ENCODE measurements around the gene GMDS. TPM values are rescaled to one million over a fixed set of nuclear protein-coding genes. Genes with fewer than 3 reads are reported as not detected.

The GMDS gene
- total RNA-seq, 2 donors from 2014 or later = 25.4 to 29.5 TPM

DNA sequence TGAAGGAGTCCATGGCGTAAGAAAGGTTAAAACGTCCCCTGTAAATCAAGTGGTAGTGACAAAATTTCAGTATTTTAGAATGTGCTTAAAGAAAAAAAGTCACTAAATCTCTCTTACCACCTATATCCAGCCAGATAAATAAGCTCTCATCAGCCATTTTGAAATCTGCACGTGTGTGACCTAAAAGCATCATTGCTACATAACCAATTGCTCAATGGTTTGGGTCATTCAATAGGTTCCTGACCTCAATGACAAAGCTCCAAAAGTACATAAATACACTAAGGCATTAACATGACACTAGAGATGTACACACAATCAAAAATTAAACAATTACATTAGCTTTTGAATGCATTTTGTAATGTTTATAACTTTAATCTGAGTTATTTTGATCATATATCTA lies 272.4 kb downstream of the GMDS start:
- peaks cover 9% of the 10 kb centered on the region for H3K4me1 Mint-ChIP-seq
- H3K9me3 Mint-ChIP-seq = no peaks in the 10 kb centered on the region
- TF ChIP-seq, protein P1, sequence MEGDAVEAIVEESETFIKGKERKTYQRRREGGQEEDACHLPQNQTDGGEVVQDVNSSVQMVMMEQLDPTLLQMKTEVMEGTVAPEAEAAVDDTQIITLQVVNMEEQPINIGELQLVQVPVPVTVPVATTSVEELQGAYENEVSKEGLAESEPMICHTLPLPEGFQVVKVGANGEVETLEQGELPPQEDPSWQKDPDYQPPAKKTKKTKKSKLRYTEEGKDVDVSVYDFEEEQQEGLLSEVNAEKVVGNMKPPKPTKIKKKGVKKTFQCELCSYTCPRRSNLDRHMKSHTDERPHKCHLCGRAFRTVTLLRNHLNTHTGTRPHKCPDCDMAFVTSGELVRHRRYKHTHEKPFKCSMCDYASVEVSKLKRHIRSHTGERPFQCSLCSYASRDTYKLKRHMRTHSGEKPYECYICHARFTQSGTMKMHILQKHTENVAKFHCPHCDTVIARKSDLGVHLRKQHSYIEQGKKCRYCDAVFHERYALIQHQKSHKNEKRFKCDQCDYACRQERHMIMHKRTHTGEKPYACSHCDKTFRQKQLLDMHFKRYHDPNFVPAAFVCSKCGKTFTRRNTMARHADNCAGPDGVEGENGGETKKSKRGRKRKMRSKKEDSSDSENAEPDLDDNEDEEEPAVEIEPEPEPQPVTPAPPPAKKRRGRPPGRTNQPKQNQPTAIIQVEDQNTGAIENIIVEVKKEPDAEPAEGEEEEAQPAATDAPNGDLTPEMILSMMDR (conservative IDR thresholded peaks at IDR 0.05) = no peak

DNA sequence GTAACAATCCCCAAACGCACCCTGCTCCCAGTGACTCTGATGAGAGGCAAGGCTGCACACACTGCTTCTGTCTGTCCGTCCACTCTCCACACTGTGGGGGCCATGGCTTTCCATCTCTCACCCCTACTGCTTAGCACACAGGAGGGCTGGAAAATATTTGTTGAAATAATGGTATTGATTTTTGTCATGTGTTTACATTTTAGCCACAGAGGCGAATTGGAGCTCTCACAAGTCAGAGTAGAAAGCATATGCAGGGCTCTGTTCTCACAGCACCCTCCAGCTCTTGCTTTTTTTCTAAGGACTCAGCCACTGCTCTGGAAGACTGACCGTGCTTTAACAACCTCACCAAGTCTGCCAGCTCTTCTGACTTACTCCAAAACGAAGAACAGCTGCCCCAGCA lies 273.8 kb downstream of the GMDS start:
- DNase-seq = no peak
- TF ChIP-seq, protein P1 (conservative IDR thresholded peaks at IDR 0.05) = no peak
- Mint-ChIP-seq H3K36me3 (ENCODE audit: low read depth) (no peaks in the 10 kb centered on the region), H3K4me3 (no peak overlapping the region), H3K4me1 (peaks cover 9% of the 10 kb centered on the region), H3K27ac (no peak overlapping the region), H3K9me3 (no peaks in the 10 kb centered on the region), H3K27me3 (ENCODE audit: insufficient read depth) (no peaks in the 10 kb centered on the region)
- Histone ChIP-seq H3K4me1 (ENCODE audit: control insufficient read depth, insufficient read depth, low read length) (peaks cover 6% of the 10 kb centered on the region), H3K27ac (ENCODE audit: low read depth, low read length) (no peak overlapping the region), H3K4me3 (ENCODE audit: low read length) (no peak overlapping the region), H3K36me3 (ENCODE audit: control insufficient read depth, insufficient read depth, low read length) (no peaks in the 10 kb centered on the region), H3K9ac (ENCODE audit: extremely low read depth, low read length, poor library complexity, severe bottlenecking) (no peak overlapping the region), H3K27me3 (ENCODE audit: control insufficient read depth, insufficient read depth, low read length, poor library complexity, severe bottlenecking) (no peaks in the 10 kb centered on the region), H3K9me3 (ENCODE audit: control insufficient read depth, low read length) (no peaks in the 10 kb centered on the region)
- WGBS, 2 experiments (ENCODE audit: insufficient coverage in 1 of 2, insufficient read length in 1 of 2) = 86 to 88% methylated on average over 5 of the region's 5 CpGs

More for the DNA sequence above, 272.4 kb downstream of the GMDS start:
- no peaks in the 10 kb centered on the region for H3K36me3 Mint-ChIP-seq (ENCODE audit: low read depth)
- no peak for DNase-seq
- no peak overlapping the region for H3K9ac ChIP-seq (ENCODE audit: extremely low read depth, low read length, poor library complexity, severe bottlenecking)
- no peaks in the 10 kb centered on the region for H3K9me3 ChIP-seq (ENCODE audit: control insufficient read depth, low read length)
- H3K27me3 ChIP-seq (ENCODE audit: control insufficient read depth, insufficient read depth, low read length, poor library complexity, severe bottlenecking) = no peaks in the 10 kb centered on the region
- no peak overlapping the region for H3K27ac ChIP-seq (ENCODE audit: low read depth, low read length)
- H3K36me3 ChIP-seq (ENCODE audit: control insufficient read depth, insufficient read depth, low read length) = no peaks in the 10 kb centered on the region
- 96 to 100% methylated on average over 1 to 3 of the region's 3 CpGs for WGBS, 2 experiments (ENCODE audit: insufficient coverage in 1 of 2, insufficient read length in 1 of 2)
- peaks cover 6% of the 10 kb centered on the region for H3K4me1 ChIP-seq (ENCODE audit: control insufficient read depth, insufficient read depth, low read length)
- H3K27me3 Mint-ChIP-seq (ENCODE audit: insufficient read depth) = no peaks in the 10 kb centered on the region
- no peak overlapping the region for H3K4me3 Mint-ChIP-seq
- no peak overlapping the region for H3K4me3 ChIP-seq (ENCODE audit: low read length)
- H3K27ac Mint-ChIP-seq = no peak overlapping the region

DNA sequence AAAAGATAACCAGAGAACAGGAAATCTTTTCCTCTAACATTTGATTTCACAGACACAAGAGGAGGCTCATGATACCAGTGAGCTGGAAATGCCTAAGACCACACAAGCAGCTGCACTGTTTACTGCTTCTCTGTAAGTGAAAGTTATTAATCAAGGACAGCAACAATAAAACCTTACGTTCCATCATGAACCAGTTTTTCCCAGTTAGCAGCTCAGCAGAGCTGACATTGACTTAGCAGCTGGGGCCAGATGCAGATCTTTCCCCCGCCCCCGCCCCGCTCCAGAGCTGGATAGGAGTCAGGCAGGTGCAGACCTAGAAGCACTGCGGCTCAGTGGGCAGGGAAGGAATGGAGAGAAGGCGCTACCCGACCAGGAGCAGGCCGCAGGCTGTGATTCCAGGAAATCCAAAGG lies 275.2 kb downstream of the GMDS start:
- no peaks in the 10 kb centered on the region for H3K9me3 ChIP-seq (ENCODE audit: control insufficient read depth, low read length)
- peaks cover 9% of the 10 kb centered on the region for H3K4me1 Mint-ChIP-seq
- peak; percentile 49 for DNase-seq

More for the DNA sequence above, 275.2 kb downstream of the GMDS start:
- Histone ChIP-seq H3K4me1 (ENCODE audit: control insufficient read depth, insufficient read depth, low read length) (peaks cover 6% of the 10 kb centered on the region), H3K9ac (ENCODE audit: extremely low read depth, low read length, poor library complexity, severe bottlenecking) (no peak overlapping the region), H3K27ac (ENCODE audit: low read depth, low read length) (no peak overlapping the region), H3K27me3 (ENCODE audit: control insufficient read depth, insufficient read depth, low read length, poor library complexity, severe bottlenecking) (no peaks in the 10 kb centered on the region), H3K36me3 (ENCODE audit: control insufficient read depth, insufficient read depth, low read length) (no peaks in the 10 kb centered on the region), H3K4me3 (ENCODE audit: low read length) (no peak overlapping the region)
- H3K27ac Mint-ChIP-seq = no peak overlapping the region
- TF ChIP-seq, protein P1 (conservative IDR thresholded peaks at IDR 0.05) = no peak
- H3K36me3 Mint-ChIP-seq (ENCODE audit: low read depth) = no peaks in the 10 kb centered on the region
- no peaks in the 10 kb centered on the region for H3K9me3 Mint-ChIP-seq
- no peaks in the 10 kb centered on the region for H3K27me3 Mint-ChIP-seq (ENCODE audit: insufficient read depth)
- WGBS, 2 experiments (ENCODE audit: insufficient coverage in 1 of 2, insufficient read length in 1 of 2) = 90 to 94% methylated on average over 5 to 8 of the region's 8 CpGs
- no peak overlapping the region for H3K4me3 Mint-ChIP-seq

Data from endodermal cell (in vitro differentiated cells).